HCT116 (cell line): Measurements from ENCODE around the gene DIS3L2. TPM values are rescaled to one million over a fixed set of nuclear protein-coding genes. Genes with fewer than 3 reads are reported as not detected.

Experiments used
- ATAC-seq: fragments of 200-7000 bp; cut with Tn5 transposase; 2 replicates; pipeline ENCODE4 v1.9.1; 2020; ENCODE audit warnings: mild to moderate bottlenecking, moderate library complexity
- BruUV-seq: library from RNA; stranded (reverse); fragments of 400-500 nt; replicated peaks from 2 replicates; lab custom pipeline; 2021; lab: Mats Ljungman, UMichigan
- CTCF ChIA-PET: fragments of 300-600 bp; sonication (Branson Sonifier 250); formaldehyde crosslinking; loops from one replicate; lab custom pipeline; 2021; ENCODE audit warnings: antibody characterized with exemption; lab: Charles Lee
- POLR2A ChIA-PET: fragments of 300-600, 350-600 bp; sonication (Branson Sonifier 250); formaldehyde crosslinking; loops from one replicate; lab custom pipeline; 2021; ENCODE audit warnings: antibody characterized with exemption; lab: Charles Lee
- RAD21 ChIA-PET, 2 experiments: fragments of 300-600 bp; sonication (Branson Sonifier 250); formaldehyde crosslinking; loops; one replicate each; lab custom pipeline; 2023; ENCODE audit warnings: low total read pairs in 2 of 2; ENCODE audit not compliant: uncharacterized antibody in 2 of 2, unreplicated experiment in 2 of 2, low non-redundant PET in 1 of 2; lab: Charles Lee
- DNase-seq: peaks from one replicate; pipeline ENCODE4 v3.0.0-alpha.2; 2010; ENCODE audit warnings: low read depth, low spot score
- H2AFZ ChIP-seq: fragments of 200-600 bp; shearing (Covaris generic), sonication (generic); 2 replicates; pipeline ENCODE4 v1.6.1; 2017; ENCODE audit warnings: low read depth, mixed run types, mixed read lengths, antibody characterized with exemption, low read length; ENCODE audit not compliant: poor library complexity, severe bottlenecking
- H3K27ac ChIP-seq: 2 replicates; pipeline ENCODE4 v1.5.1; 2012; ENCODE audit warnings: low read depth, low read length
- H3K27me3 ChIP-seq: fragments of 200-600 bp; sonication (generic); 2 replicates; pipeline ENCODE4 v1.6.1; 2016; ENCODE audit warnings: mixed run types, low read length, mixed read lengths; ENCODE audit not compliant: insufficient read depth
- H3K36me3 ChIP-seq, 2 experiments: fragments of 200-500 bp in 1 of 2; fragments of 200-600 bp in 1 of 2; sonication (Bioruptor generic) in 1 of 2; sonication (generic) in 1 of 2; 2 replicates each; pipeline versions ENCODE4 v1.5.1 to v1.6.1; 2014 to 2016; ENCODE audit warnings: low read length in 2 of 2, inconsistent platforms in 1 of 2, mixed read lengths in 1 of 2, mixed run types in 1 of 2; ENCODE audit not compliant: insufficient read depth in 2 of 2, control insufficient read depth in 1 of 2
- H3K4me1 ChIP-seq, 2 experiments: fragments of 200-600 bp in 1 of 2; sonication (generic) in 1 of 2; 2 replicates each; pipeline versions ENCODE4 v1.5.1 to v1.6.1; 2012 to 2017; ENCODE audit warnings: low read length in 2 of 2, inconsistent platforms in 1 of 2, mild to moderate bottlenecking in 1 of 2, mixed read lengths in 1 of 2, mixed run types in 1 of 2, moderate library complexity in 1 of 2; ENCODE audit not compliant: insufficient read depth in 2 of 2, control insufficient read depth in 1 of 2
- H3K4me2 ChIP-seq: fragments of 200-600 bp; sonication (generic); 2 replicates; pipeline ENCODE4 v1.6.1; 2017; ENCODE audit warnings: mixed run types, low read length, mixed read lengths
- H3K4me3 ChIP-seq, 2 experiments: fragments of 200-600 bp in 1 of 2; sonication (generic) in 1 of 2; replicated peaks in 1 of 2; 2 replicates each; pipeline ENCODE4 v1.5.1; 2011 to 2016; ENCODE audit warnings: low read length in 2 of 2, control low read depth in 1 of 2, low read depth in 1 of 2, mild to moderate bottlenecking in 1 of 2, mixed read lengths in 1 of 2, mixed run types in 1 of 2
- H3K79me2 ChIP-seq: fragments of 200-600 bp; sonication (generic); 2 replicates; pipeline ENCODE4 v1.6.1; 2017; ENCODE audit warnings: mild to moderate bottlenecking, mixed run types, low read length, moderate library complexity, mixed read lengths; ENCODE audit not compliant: insufficient read depth
- H3K9ac ChIP-seq: fragments of 200-600 bp; sonication (generic); 2 replicates; pipeline ENCODE4 v1.6.1; 2016; ENCODE audit warnings: low read length, mixed read lengths
- H3K9me2 ChIP-seq: fragments of 200-600 bp; sonication (generic), shearing (Covaris generic); 2 replicates; pipeline ENCODE4 v1.6.1; 2017; ENCODE audit warnings: mixed run types, mild to moderate bottlenecking, moderate library complexity; ENCODE audit not compliant: insufficient read depth
- H3K9me3 ChIP-seq, 2 experiments: fragments of 200-500 bp in 1 of 2; fragments of 200-600 bp in 1 of 2; sonication (Bioruptor generic) in 1 of 2; sonication (generic) in 1 of 2; 2 replicates each; pipeline ENCODE4 v1.6.1; 2014 to 2017; ENCODE audit warnings: low read length in 2 of 2, mixed read lengths in 2 of 2, inconsistent platforms in 1 of 2, low read depth in 1 of 2, mild to moderate bottlenecking in 1 of 2, mixed run types in 1 of 2, moderate library complexity in 1 of 2; ENCODE audit not compliant: control insufficient read depth in 1 of 2, insufficient read depth in 1 of 2
- H4K20me1 ChIP-seq: fragments of 200-600 bp; sonication (generic), shearing (Covaris generic); 2 replicates; pipeline ENCODE4 v1.6.1; 2017; ENCODE audit warnings: mixed run types, mild to moderate bottlenecking, moderate library complexity; ENCODE audit not compliant: insufficient read depth
- ATF3 ChIP-seq: IDR thresholded peaks from 2 replicates; pipeline ENCODE4 v1.6.1; 2012
- CBX3 ChIP-seq: IDR thresholded peaks from 2 replicates; pipeline ENCODE4 v1.6.1; 2012; ENCODE audit warnings: low read depth
- CEBPB ChIP-seq: IDR thresholded peaks from 2 replicates; pipeline ENCODE4 v1.6.1; 2012; ENCODE audit warnings: low read depth
- EGR1 ChIP-seq: IDR thresholded peaks from 2 replicates; pipeline ENCODE4 v1.6.1; 2012; ENCODE audit warnings: low read depth
- ELF1 ChIP-seq: IDR thresholded peaks from 2 replicates; pipeline ENCODE4 v1.6.1; 2012; ENCODE audit warnings: low read depth, borderline replicate concordance
- EZH2 ChIP-seq: fragments of 200-600 bp; sonication (generic); IDR thresholded peaks from 2 replicates; pipeline ENCODE4 v1.6.1; 2017; ENCODE audit warnings: antibody characterized with exemption, mixed run types
- EZH2phosphoT487 ChIP-seq: fragments of 200-600 bp; IDR thresholded peaks from 2 replicates; pipeline ENCODE4 v1.6.1; 2018; ENCODE audit warnings: antibody characterized with exemption, borderline replicate concordance
- FOSL1 ChIP-seq: IDR thresholded peaks from 2 replicates; pipeline ENCODE4 v1.6.1; 2012; ENCODE audit warnings: low read depth
- JUND ChIP-seq: IDR thresholded peaks from 2 replicates; pipeline ENCODE4 v1.6.1; 2012
- POLR2A ChIP-seq: IDR thresholded peaks from 2 replicates; pipeline ENCODE4 v1.7.0; 2011; ENCODE audit warnings: borderline replicate concordance; ENCODE audit not compliant: insufficient read depth, insufficient read length; ENCODE audit errors: extremely low read depth
- POLR2AphosphoS5 ChIP-seq: IDR thresholded peaks from 2 replicates; pipeline ENCODE4 v1.6.1; 2011; ENCODE audit warnings: mild to moderate bottlenecking, low read depth, low read length, moderate library complexity
- RAD21 ChIP-seq: IDR thresholded peaks from 2 replicates; pipeline ENCODE4 v1.6.1; 2012; ENCODE audit warnings: low read depth, mild to moderate bottlenecking
- REST ChIP-seq: IDR thresholded peaks from 2 replicates; pipeline ENCODE4 v1.6.1; 2012; ENCODE audit warnings: low read depth
- SIN3A ChIP-seq: IDR thresholded peaks from 2 replicates; pipeline ENCODE4 v1.6.1; 2012; ENCODE audit warnings: low read depth
- SP1 ChIP-seq: IDR thresholded peaks from 2 replicates; pipeline ENCODE4 v1.6.1; 2012; ENCODE audit warnings: low read depth
- SRF ChIP-seq: IDR thresholded peaks from 2 replicates; pipeline ENCODE4 v1.6.1; 2012; ENCODE audit warnings: low read depth
- ZFX ChIP-seq: fragments of 450-650 bp; IDR thresholded peaks from 2 replicates; pipeline ENCODE4 v1.6.1; 2017
- ZNF274 ChIP-seq: fragments of 200-500 bp; sonication (Bioruptor generic); IDR thresholded peaks from 2 replicates; pipeline ENCODE4 v1.6.1; 2014; ENCODE audit warnings: mild to moderate bottlenecking, low read depth, low read length, inconsistent platforms
- intact Hi-C: fragments of 100-400 bp; cut with micrococcal nuclease; formaldehyde crosslinking; loops from 2 replicates; pipeline ENCODE4 v1.10.0; 2022
- total RNA-seq: library from RNA; stranded (reverse); gene quantifications from one replicate; pipeline ENCODE4 v1.2.1, GENCODE V29; 2021; ENCODE audit not compliant: unreplicated experiment

The DIS3L2 gene
- total RNA-seq, 1 experiment from 2014 or later = 42.5 TPM

- peak; percentile 86 for TF ChIP-seq ELF1
- no peak for TF ChIP-seq EZH2
- peak; percentile 90 for TF ChIP-seq POLR2AphosphoS5
- peak; percentile 94 for TF ChIP-seq ZFX
- TF ChIP-seq REST = no peak
- TF ChIP-seq CEBPB = no peak
These were observed at the start of gene DIS3L2 (continued) for GRCh38 chr2:231961349-231962166.

GRCh38 chr2:231914077-231914690 lies 47.3 kb upstream of the DIS3L2 start:
- ChIA-PET POLR2A (no interaction called here), CTCF (no interaction called here), RAD21 (no interaction called here)
- Histone ChIP-seq H3K9me2 (no peaks in the 10 kb centered on the region), H3K27me3 (no peaks in the 10 kb centered on the region), H3K4me1 (no peaks in the 10 kb centered on the region), H3K79me2 (no peaks in the 10 kb centered on the region), H3K27ac (no peak overlapping the region), H3K4me2 (no peak overlapping the region), H2AFZ (no peak overlapping the region), H3K9me3 (no peaks in the 10 kb centered on the region), H3K9ac (no peak overlapping the region), H3K4me3 (no peak overlapping the region), H3K36me3 (no peaks in the 10 kb centered on the region), H4K20me1 (no peaks in the 10 kb centered on the region)
- intact Hi-C loops = no loop called here
- BruUV-seq = no TSS peak
- DNase-seq (no peak), ATAC-seq (no peak)
- no peak for TF ChIP-seq EGR1
- TF ChIP-seq SP1 = no peak
- TF ChIP-seq RAD21 = no peak
- no peak for TF ChIP-seq SRF
- TF ChIP-seq POLR2A = no peak
- no peak for TF ChIP-seq REST
- no peak for TF ChIP-seq EZH2
- no peak for TF ChIP-seq CBX3
- no peak for TF ChIP-seq EZH2phosphoT487
- TF ChIP-seq SIN3A = no peak
- no peak for TF ChIP-seq ZFX
- TF ChIP-seq ELF1 = no peak
- no peak for TF ChIP-seq ZNF274
- no peak for TF ChIP-seq JUND
- TF ChIP-seq ATF3 = no peak
- no peak for TF ChIP-seq POLR2AphosphoS5
- no peak for TF ChIP-seq FOSL1
